MM.1S (cell line): ENCODE results near the gene PAAF1.

Experiments used
- DNase-seq: peaks from one replicate; pipeline ENCODE4 v3.0.0-alpha.2; 2015
- H2AFZ ChIP-seq: fragments of 300-600 bp; sonication (generic); 2 replicates; pipeline ENCODE4 v1.6.0; 2016; ENCODE audit warnings: antibody characterized with exemption, low read length
- H3F3A ChIP-seq: fragments of 300-600 bp; sonication (generic); 2 replicates; pipeline ENCODE4 v1.6.1; 2016; ENCODE audit warnings: mild to moderate bottlenecking, antibody characterized with exemption, low read length, moderate library complexity, mixed read lengths; ENCODE audit not compliant: insufficient read depth
- H3K27ac ChIP-seq: fragments of 300-600 bp; sonication (generic); 2 replicates; pipeline ENCODE4 v1.5.1; 2016; ENCODE audit warnings: mild to moderate bottlenecking, low read length
- H3K27me3 ChIP-seq: fragments of 300-600 bp; sonication (generic); replicated peaks from 2 replicates; pipeline ENCODE4 v1.6.0; 2016; ENCODE audit warnings: low read length; ENCODE audit not compliant: insufficient read depth
- H3K36me3 ChIP-seq: fragments of 300-600 bp; sonication (generic); replicated peaks from 2 replicates; pipeline ENCODE4 v1.6.1; 2016; ENCODE audit warnings: mild to moderate bottlenecking, low read length, mixed read lengths; ENCODE audit not compliant: insufficient read depth
- H3K4me1 ChIP-seq: fragments of 300-600 bp; sonication (generic); 2 replicates; pipeline ENCODE4 v1.6.1; 2016; ENCODE audit warnings: low read length, mixed read lengths
- H3K4me2 ChIP-seq: fragments of 300-600 bp; sonication (generic); 2 replicates; pipeline ENCODE4 v1.6.0; 2016; ENCODE audit warnings: low read depth, low read length
- H3K4me3 ChIP-seq: fragments of 300-600 bp; sonication (generic); 2 replicates; pipeline ENCODE4 v1.5.1; 2016; ENCODE audit warnings: low read length, mixed read lengths
- H3K79me2 ChIP-seq: fragments of 300-600 bp; sonication (generic); 2 replicates; pipeline ENCODE4 v1.6.1; 2016; ENCODE audit warnings: mixed run types, low read length, mixed read lengths
- H3K9ac ChIP-seq: fragments of 300-600 bp; sonication (generic); 2 replicates; pipeline ENCODE4 v1.6.1; 2016; ENCODE audit warnings: low read length, mixed read lengths
- H3K9me2 ChIP-seq: fragments of 300-600 bp; sonication (generic); replicated peaks from 2 replicates; pipeline ENCODE4 v1.6.1; 2016; ENCODE audit warnings: mild to moderate bottlenecking, low read length, mixed read lengths; ENCODE audit not compliant: insufficient read depth
- H3K9me3 ChIP-seq: fragments of 300-600 bp; sonication (generic); replicated peaks from 2 replicates; pipeline ENCODE4 v1.6.1; 2016; ENCODE audit warnings: mild to moderate bottlenecking, low read length, mixed read lengths; ENCODE audit not compliant: insufficient read depth
- H4K20me1 ChIP-seq: fragments of 300-600 bp; sonication (generic); 2 replicates; pipeline ENCODE4 v1.6.1; 2016; ENCODE audit warnings: mild to moderate bottlenecking, low read length, moderate library complexity, mixed read lengths; ENCODE audit not compliant: insufficient read depth
- EZH2 ChIP-seq: fragments of 300-600 bp; sonication (generic); optimal IDR thresholded peaks from 2 replicates; pipeline ENCODE3; 2017; ENCODE audit warnings: low read depth, mild to moderate bottlenecking, antibody characterized with exemption, low read length, mixed read lengths
- EZH2phosphoT487 ChIP-seq: fragments of 300-600 bp; sonication (generic); IDR thresholded peaks from 2 replicates; pipeline ENCODE4 v1.6.1; 2018; ENCODE audit warnings: antibody characterized with exemption, low read length
- TF ChIP-seq, protein P1 (sequence below): fragments of 300-600 bp; sonication (generic); IDR thresholded peaks from 2 replicates; pipeline ENCODE4 v1.5.1; 2016; ENCODE audit warnings: antibody characterized with exemption, low read length, mixed read lengths

The PAAF1 gene

DNA sequence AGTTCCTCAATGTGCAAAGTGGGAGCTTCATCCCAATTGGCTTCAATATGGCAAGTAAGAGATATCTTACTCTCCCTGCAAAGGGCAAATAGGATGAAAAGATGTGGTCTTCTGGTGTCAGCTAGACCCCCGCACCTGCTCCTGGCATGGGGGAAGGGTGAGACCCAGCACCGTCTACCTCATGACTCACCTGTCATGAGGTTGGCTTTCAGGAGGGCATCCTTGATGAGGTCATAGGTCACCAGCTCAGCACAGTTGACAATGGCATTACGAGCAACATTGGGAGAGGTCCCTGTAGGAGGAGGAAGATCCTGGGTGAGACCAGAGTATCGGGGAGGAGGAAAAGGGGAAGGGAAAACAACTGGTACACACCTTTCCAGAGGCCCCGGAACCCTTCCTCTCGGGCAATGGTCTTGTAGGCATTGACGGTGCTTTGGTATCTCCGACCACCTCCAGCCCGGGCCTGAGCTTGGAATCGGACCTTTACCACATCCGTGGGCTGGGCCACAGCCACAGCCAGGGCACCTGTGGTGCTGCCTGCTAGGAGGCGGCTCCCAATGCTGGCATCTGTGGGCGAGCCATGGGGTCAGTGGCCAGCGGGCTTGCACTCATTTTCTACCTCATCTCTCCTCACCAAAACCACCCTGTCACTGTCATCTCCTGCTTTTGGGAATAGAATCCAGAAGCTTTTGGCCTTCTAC lies 99.8 kb downstream of the PAAF1 start:
- H3K36me3 ChIP-seq, result peaks cover 6% of the 10 kb centered on the region
- no peak for TF ChIP-seq EZH2
- TF ChIP-seq, protein P1, sequence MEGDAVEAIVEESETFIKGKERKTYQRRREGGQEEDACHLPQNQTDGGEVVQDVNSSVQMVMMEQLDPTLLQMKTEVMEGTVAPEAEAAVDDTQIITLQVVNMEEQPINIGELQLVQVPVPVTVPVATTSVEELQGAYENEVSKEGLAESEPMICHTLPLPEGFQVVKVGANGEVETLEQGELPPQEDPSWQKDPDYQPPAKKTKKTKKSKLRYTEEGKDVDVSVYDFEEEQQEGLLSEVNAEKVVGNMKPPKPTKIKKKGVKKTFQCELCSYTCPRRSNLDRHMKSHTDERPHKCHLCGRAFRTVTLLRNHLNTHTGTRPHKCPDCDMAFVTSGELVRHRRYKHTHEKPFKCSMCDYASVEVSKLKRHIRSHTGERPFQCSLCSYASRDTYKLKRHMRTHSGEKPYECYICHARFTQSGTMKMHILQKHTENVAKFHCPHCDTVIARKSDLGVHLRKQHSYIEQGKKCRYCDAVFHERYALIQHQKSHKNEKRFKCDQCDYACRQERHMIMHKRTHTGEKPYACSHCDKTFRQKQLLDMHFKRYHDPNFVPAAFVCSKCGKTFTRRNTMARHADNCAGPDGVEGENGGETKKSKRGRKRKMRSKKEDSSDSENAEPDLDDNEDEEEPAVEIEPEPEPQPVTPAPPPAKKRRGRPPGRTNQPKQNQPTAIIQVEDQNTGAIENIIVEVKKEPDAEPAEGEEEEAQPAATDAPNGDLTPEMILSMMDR, result no peak
- TF ChIP-seq EZH2phosphoT487, result no peak
- no peaks in the 10 kb centered on the region for H3K27me3 ChIP-seq
- H3K4me1 ChIP-seq, result peaks cover 44% of the 10 kb centered on the region
- no peaks in the 10 kb centered on the region for H3K9me3 ChIP-seq
- DNase-seq, result no peak
- H4K20me1 ChIP-seq, result no peaks in the 10 kb centered on the region
- H3K9me2 ChIP-seq, result no peaks in the 10 kb centered on the region
- peaks cover 38% of the 10 kb centered on the region for H3F3A ChIP-seq
- H3K9ac ChIP-seq, result no peak overlapping the region
- H3K27ac ChIP-seq, result no peak overlapping the region
- H3K4me3 ChIP-seq, result no peak overlapping the region
- H2AFZ ChIP-seq, result no peak overlapping the region
- H3K79me2 ChIP-seq, result peaks cover 34% of the 10 kb centered on the region
- H3K4me2 ChIP-seq, result no peak overlapping the region

DNA sequence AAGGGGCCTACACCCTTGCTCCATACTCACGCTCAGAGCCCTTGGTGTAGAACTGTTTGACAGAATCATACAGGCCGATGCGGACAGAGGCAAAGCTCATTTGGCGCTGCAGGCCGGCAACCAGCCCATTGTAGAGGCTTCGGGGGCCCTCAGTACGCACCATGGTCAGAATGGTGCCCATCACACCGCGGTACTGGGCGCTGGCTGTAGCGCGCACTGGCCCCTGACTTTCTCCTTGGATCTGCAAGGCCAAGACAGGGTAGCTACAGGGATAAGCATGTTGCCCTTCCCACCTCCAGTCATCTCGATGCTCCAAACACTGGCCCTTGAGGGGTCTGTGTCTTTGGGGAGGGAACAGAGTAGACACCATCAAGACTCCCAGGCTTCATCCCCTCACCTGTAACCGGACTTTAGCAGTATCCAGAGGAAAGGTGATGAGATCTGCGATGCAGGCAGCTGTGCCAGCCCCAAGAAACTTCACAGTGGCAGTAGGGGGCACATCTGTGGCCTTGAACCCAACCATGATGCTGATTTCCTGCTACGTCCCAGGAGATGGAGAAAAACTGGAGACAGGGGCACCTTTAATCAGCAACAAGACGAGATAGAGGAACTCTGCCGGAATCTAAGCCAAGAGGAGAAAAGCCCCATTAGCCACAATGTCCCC lies 101.2 kb downstream of the PAAF1 start:
- H3K4me2 ChIP-seq, result no peak overlapping the region
- no peak overlapping the region for H3K27ac ChIP-seq
- H3K36me3 ChIP-seq, result peaks cover 6% of the 10 kb centered on the region
- H3K9ac ChIP-seq, result no peak overlapping the region
- H3K27me3 ChIP-seq, result no peaks in the 10 kb centered on the region
- TF ChIP-seq EZH2phosphoT487, result no peak
- no peak for TF ChIP-seq EZH2
- TF ChIP-seq, protein P1, result no peak
- H3K9me3 ChIP-seq, result no peaks in the 10 kb centered on the region
- no peaks in the 10 kb centered on the region for H4K20me1 ChIP-seq
- peaks cover 45% of the 10 kb centered on the region for H3F3A ChIP-seq
- H3K4me3 ChIP-seq, result no peak overlapping the region
- no peaks in the 10 kb centered on the region for H3K9me2 ChIP-seq
- DNase-seq, result no peak
- H2AFZ ChIP-seq, result no peak overlapping the region
- H3K4me1 ChIP-seq, result peaks cover 44% of the 10 kb centered on the region
- peaks cover 44% of the 10 kb centered on the region for H3K79me2 ChIP-seq

- peaks cover 6% of the 10 kb centered on the region for H3K36me3 ChIP-seq
- H3K79me2 ChIP-seq, result peaks cover 44% of the 10 kb centered on the region
- TF ChIP-seq, protein P1, result no peak
- TF ChIP-seq EZH2phosphoT487, result no peak
- TF ChIP-seq EZH2, result no peak
Measured at GRCh38 chr11:73978576-73979086, 101.8 kb downstream of the PAAF1 start.

More at GRCh38 chr11:73978576-73979086, 101.8 kb downstream of the PAAF1 start:
- Histone ChIP-seq H3K9me3 (no peaks in the 10 kb centered on the region), H3K27me3 (no peaks in the 10 kb centered on the region), H3K9ac (no peak overlapping the region), H4K20me1 (no peaks in the 10 kb centered on the region), H2AFZ (no peak overlapping the region), H3K9me2 (no peaks in the 10 kb centered on the region), H3K27ac (no peak overlapping the region), H3K4me1 (peaks cover 42% of the 10 kb centered on the region), H3K4me2 (no peak overlapping the region), H3F3A (peaks cover 49% of the 10 kb centered on the region), H3K4me3 (no peak overlapping the region)
- DNase-seq, result no peak
